Progenitor cell of endocrine pancreas (in vitro differentiated cells): ENCODE measurements around the gene CALHM4. TPM values are rescaled to one million over a fixed set of nuclear protein-coding genes. Genes with fewer than 3 reads are reported as not detected.
"Not testable (repeated sequence)": the region's sequence is repeated elsewhere in the genome, so short reads cannot be mapped to it uniquely, and the experiment has no call there.

Experiments used
- DNase-seq: peaks from one replicate; pipeline ENCODE4 v3.0.0; 2021; ENCODE audit warnings: low spot score; ENCODE audit not compliant: unreplicated experiment
- H3K27ac Mint-ChIP-seq: 2 replicates; pipeline ENCODE4 v1.8.0; 2021; ENCODE audit warnings: mild to moderate bottlenecking, moderate library complexity, mixed read lengths
- H3K27me3 Mint-ChIP-seq: 2 replicates; pipeline ENCODE4 v1.8.0; 2021; ENCODE audit warnings: mixed read lengths
- H3K36me3 Mint-ChIP-seq: 2 replicates; pipeline ENCODE4 v1.8.0; 2022; ENCODE audit warnings: mixed read lengths; ENCODE audit not compliant: insufficient read depth
- H3K4me1 Mint-ChIP-seq: 2 replicates; pipeline ENCODE4 v1.8.0; 2021; ENCODE audit warnings: low read depth, mixed read lengths
- H3K4me3 Mint-ChIP-seq: 2 replicates; pipeline ENCODE4 v1.8.0; 2021; ENCODE audit warnings: low read depth, mild to moderate bottlenecking, moderate library complexity, mixed read lengths
- H3K9me3 Mint-ChIP-seq: 2 replicates; pipeline ENCODE4 v1.8.0; 2021; ENCODE audit warnings: low read depth, mixed read lengths
- total RNA-seq: library from RNA; stranded (reverse); gene quantifications from 2 replicates; pipeline ENCODE4 v1.2.1, GENCODE V29; 2021
- TF ChIP-seq, protein P1 (sequence below): fragments of 200-600 bp; sonication (generic); IDR thresholded peaks from one replicate; pipeline ENCODE4 v1.5.0; 2021; ENCODE audit warnings: antibody characterized with exemption, mild to moderate bottlenecking; ENCODE audit not compliant: unreplicated experiment

CALHM4 gene
- total RNA-seq, 1 donor from 2014 or later = not detected

DNA sequence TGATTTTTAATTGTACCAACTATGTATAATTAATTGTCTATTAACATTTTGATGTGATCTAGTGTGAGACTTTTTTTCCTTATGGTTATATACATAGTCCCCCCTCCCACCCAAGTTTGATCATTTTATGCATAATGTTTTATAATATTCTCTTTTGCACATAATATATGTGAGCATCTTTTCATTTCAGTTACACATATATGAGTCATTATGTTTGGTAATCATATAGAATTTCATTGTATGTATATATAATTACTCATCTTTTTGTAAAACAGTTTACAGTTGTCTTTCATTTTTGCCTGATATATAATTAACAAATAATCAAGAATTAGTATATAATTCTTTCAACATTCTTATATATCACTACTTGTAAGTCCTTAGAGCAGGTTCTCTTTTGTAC is 32.7 kb downstream of the CALHM4 start:
- no peak overlapping the region for H3K4me3 Mint-ChIP-seq
- H3K9me3 Mint-ChIP-seq = no peaks in the 10 kb centered on the region
- no peak for DNase-seq
- H3K27me3 Mint-ChIP-seq = no peaks in the 10 kb centered on the region
- H3K4me1 Mint-ChIP-seq = no peaks in the 10 kb centered on the region
- peaks cover 15% of the 10 kb centered on the region for H3K36me3 Mint-ChIP-seq
- TF ChIP-seq, protein P1, sequence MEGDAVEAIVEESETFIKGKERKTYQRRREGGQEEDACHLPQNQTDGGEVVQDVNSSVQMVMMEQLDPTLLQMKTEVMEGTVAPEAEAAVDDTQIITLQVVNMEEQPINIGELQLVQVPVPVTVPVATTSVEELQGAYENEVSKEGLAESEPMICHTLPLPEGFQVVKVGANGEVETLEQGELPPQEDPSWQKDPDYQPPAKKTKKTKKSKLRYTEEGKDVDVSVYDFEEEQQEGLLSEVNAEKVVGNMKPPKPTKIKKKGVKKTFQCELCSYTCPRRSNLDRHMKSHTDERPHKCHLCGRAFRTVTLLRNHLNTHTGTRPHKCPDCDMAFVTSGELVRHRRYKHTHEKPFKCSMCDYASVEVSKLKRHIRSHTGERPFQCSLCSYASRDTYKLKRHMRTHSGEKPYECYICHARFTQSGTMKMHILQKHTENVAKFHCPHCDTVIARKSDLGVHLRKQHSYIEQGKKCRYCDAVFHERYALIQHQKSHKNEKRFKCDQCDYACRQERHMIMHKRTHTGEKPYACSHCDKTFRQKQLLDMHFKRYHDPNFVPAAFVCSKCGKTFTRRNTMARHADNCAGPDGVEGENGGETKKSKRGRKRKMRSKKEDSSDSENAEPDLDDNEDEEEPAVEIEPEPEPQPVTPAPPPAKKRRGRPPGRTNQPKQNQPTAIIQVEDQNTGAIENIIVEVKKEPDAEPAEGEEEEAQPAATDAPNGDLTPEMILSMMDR = no peak
- H3K27ac Mint-ChIP-seq = no peak overlapping the region

DNA sequence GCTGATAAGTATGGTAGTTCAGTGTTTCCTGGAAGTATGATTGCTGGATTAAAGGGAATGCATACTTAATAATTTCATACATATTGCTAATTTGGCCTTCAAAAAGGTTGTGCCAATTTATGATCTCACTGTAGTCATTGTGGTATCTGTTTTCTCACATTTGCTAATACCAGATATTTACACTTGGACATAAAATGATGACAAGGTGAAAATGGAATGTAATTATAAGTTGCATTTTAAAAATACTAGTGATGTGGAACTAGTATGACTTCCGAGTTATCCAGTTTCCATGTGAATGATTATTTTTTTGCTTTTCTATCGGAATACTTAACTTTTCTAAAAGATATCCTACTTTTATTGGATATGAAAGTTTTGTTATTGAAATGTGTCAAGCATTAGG is 33.2 kb downstream of the CALHM4 start:
- TF ChIP-seq, protein P1 = no peak
- Mint-ChIP-seq H3K4me3 (no peak overlapping the region), H3K27ac (no peak overlapping the region), H3K36me3 (peaks cover 16% of the 10 kb centered on the region), H3K9me3 (no peaks in the 10 kb centered on the region), H3K27me3 (no peaks in the 10 kb centered on the region), H3K4me1 (no peaks in the 10 kb centered on the region)
- DNase-seq = no peak

DNA sequence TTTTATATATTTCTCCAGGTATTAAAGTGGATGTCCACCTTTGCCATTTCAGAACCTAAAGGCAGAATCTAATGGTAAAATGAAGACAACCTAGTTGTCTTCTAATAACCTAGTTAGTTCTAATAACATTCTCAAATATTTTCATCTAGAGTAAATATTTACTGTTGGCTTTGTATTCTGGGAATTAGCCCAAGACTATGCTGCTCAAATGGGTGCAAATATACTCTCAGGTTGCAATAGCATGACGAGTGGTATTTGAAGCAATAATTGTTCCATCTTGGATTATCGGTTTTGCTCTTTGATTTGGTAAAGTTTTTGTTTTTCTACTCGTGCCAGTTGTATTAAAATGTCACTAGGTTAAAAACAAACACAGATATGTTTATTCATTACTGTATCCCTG is 41.7 kb downstream of the CALHM4 start:
- no peaks in the 10 kb centered on the region for H3K9me3 Mint-ChIP-seq
- no peaks in the 10 kb centered on the region for H3K27me3 Mint-ChIP-seq
- H3K27ac Mint-ChIP-seq = no peak overlapping the region
- peaks cover 15% of the 10 kb centered on the region for H3K36me3 Mint-ChIP-seq
- H3K4me1 Mint-ChIP-seq = no peaks in the 10 kb centered on the region
- H3K4me3 Mint-ChIP-seq = no peak overlapping the region
- DNase-seq = no peak
- TF ChIP-seq, protein P1 = no peak

DNA sequence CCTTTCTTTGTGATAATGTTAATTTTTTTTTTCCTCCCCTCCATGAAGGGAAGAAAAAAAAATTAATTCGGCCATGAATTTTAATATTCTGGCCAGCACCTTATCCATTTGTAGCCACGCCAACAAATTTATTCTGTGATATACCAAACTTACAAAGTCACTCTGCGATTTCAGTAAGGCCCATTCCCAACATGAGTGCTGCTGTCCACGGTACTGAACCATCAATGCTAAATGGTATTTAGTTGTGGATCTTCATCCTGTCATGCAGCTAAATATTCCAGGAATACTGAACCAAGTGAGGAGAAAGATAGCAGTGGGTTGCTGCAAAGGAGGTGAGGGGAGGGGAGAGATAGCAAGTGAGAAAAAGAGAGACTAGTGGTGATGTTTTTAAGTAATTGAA is 43.3 kb downstream of the CALHM4 start:
- TF ChIP-seq, protein P1 = no peak
- peaks cover 16% of the 10 kb centered on the region for H3K36me3 Mint-ChIP-seq
- no peaks in the 10 kb centered on the region for H3K9me3 Mint-ChIP-seq
- no peak overlapping the region for H3K4me3 Mint-ChIP-seq
- no peaks in the 10 kb centered on the region for H3K4me1 Mint-ChIP-seq
- no peak for DNase-seq
- H3K27me3 Mint-ChIP-seq = no peaks in the 10 kb centered on the region
- no peak overlapping the region for H3K27ac Mint-ChIP-seq

DNA sequence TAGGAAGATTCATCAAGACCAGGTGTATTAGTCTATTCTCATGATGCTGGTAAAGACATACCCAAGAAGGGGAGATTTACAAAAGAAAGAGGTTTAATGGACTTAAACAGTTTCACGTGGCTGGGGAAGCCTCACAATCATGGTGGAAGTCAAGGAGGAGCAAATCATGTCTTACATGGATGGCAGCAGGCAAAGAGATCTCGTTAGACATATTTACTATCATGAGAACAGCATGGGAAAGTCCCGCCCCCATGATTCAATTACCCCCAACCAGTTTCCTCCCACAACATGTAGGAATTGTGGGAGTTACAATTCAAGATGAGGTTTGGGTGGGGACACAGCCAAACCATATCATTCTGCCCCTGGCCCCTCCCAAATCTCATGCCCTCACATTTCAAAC is 50.4 kb downstream of the CALHM4 start:
- not testable (repeated sequence) for H3K4me1 Mint-ChIP-seq, DNase-seq, H3K4me3 Mint-ChIP-seq, H3K27me3 Mint-ChIP-seq, H3K36me3 Mint-ChIP-seq, H3K27ac Mint-ChIP-seq
- peaks cover 14% of the 10 kb centered on the region for H3K9me3 Mint-ChIP-seq

DNA sequence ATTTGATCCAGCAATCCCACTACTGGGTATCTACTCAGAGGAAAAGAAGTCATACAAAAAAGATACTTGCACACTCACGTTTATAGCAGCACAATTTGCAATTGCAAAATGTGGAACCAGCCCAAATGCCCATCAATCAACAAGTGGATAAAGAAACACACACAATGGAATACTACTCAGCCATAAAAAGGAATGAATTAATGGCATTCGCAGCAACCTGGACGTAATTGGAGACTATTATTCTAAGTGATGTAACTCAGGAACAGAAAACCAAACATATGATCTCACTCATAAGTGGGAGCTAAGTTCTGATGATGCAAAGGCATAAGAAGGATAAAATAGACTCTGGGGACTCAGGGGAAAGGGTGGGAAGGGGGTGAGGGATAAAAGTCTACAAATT is 51.3 kb downstream of the CALHM4 start:
- not testable (repeated sequence) for DNase-seq, H3K4me1 Mint-ChIP-seq, H3K27ac Mint-ChIP-seq, H3K36me3 Mint-ChIP-seq, H3K27me3 Mint-ChIP-seq, H3K4me3 Mint-ChIP-seq
- peaks cover 14% of the 10 kb centered on the region for H3K9me3 Mint-ChIP-seq

DNA sequence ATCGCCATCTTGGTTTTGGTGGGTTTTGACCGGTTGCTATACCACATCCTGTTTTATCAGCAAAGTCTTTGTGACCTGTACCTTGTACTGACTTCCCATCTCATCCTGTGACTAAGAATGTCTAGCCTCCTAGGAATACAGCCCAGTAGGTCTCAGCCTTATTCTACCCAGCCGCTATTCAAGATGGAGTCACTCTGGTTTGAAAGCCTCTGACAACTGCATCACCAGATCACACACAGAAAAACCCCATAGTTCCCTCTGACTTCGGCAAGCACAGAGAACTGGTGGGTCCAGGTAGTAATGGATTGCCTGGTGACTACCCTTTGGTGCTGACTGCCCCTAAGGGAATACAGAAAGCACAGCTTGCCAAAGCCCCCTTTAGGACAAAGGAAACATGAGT is 52.4 kb downstream of the CALHM4 start:
- peaks cover 14% of the 10 kb centered on the region for H3K9me3 Mint-ChIP-seq
- H3K36me3 Mint-ChIP-seq = peaks cover 7% of the 10 kb centered on the region
- H3K4me1 Mint-ChIP-seq = no peaks in the 10 kb centered on the region

More for the DNA sequence above, 52.4 kb downstream of the CALHM4 start:
- Mint-ChIP-seq H3K4me3 (no peak overlapping the region), H3K27me3 (no peaks in the 10 kb centered on the region), H3K27ac (no peak overlapping the region)
- TF ChIP-seq, protein P1 = no peak
- DNase-seq = no peak
